GM04504 (cell line): ENCODE results near the gene RTKN.

Experiments used
- DNase-seq: peaks from one replicate; pipeline ENCODE4 v3.0.0-alpha.2; 2012; ENCODE audit warnings: low read depth

RTKN gene

DNA sequence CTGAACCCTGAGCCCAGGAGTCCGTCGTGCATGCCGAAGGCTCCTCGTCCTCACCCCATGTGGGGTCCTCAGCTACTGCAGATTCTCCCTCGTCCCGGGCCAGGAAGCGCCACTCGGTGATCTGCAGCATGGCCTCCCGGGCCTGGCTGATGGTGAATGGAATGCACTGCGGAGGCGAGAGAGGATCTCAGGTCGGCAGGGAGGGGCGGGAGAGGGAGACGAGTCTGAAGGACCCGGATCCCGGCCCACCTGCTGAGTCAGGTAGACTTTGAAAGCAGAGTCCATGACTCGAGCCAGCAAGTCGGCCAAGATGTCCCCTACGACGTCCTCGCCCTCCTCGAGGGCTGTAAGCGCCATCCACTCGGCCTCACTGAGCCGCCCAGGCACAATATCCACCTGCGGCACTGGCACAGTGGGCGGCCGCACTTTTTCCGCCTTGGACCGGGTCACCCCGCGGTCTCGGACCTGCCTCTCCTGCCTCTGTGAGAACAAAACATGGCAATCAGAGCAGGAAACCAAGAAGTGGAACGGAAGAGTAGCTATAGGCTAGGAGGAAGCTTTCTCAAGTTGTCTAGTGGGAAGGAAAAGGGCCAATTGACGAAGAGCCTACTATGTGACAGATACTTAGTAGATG lies 25.9 kb downstream of the RTKN start:
- DNase-seq: no peak

DNA sequence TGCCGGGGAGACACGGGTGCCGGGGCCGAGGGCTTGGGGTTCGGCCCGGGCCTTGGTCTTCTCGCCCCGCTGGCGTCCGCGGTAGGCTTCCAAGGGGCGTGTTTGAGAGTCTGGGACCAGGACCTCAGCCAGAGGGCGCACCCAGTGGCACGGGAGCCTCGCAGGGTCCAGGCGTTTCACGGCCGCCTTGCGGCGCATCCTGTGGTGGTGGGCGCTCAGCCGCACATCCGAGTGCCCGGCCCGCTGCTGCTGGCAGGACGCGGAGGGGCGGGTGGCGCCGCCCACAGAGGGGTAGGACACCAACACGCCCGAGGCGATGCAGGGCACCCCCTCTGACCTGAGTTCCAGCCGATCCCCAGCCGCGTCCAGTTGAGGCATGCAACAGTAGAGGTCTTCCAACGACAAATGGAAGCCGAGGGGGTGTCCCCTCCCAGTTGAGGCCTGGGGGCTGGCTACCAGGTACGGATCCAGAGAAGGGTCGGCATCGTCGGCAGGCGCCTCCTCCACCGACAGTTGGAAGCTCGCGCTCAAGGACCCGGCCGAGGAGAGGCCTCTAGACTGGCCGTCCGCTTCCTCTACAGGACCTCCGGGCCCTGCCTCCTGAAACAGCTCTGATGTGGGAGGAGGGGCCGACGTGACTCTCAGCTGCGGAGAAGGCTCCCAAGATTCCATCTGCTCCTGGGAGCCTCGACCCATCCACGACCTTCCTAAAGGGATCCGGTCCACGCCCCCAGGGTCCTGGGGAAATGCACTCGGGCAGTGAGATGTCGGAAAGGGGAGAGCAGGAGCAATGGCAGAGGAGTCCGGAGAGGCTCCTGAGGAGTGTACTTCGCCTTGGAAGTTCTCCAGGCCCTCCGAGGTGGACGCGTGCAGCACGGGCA lies 26.6 kb downstream of the RTKN start:
- DNase-seq: peak; percentile 16

DNA sequence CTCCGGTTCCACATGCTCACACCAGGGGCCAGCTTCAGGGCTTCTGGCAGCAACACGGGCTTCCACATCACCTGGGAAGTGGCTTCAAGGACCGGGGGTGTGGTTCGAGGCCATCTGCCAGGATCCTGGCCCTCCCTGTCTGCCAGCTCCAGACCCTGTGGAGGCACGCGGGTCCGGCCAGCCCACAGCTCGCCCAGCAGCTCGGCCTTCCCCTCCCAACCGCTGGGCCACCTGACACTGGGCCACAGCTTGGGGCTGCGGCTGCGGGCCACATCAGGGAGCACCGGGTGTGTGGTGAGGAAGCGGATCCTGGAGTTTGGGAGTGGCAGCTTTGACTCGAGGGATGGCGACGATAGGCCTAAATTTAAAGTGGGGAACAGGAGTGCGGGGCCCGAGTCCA lies 27.3 kb downstream of the RTKN start:
- DNase-seq: no peak

DNA sequence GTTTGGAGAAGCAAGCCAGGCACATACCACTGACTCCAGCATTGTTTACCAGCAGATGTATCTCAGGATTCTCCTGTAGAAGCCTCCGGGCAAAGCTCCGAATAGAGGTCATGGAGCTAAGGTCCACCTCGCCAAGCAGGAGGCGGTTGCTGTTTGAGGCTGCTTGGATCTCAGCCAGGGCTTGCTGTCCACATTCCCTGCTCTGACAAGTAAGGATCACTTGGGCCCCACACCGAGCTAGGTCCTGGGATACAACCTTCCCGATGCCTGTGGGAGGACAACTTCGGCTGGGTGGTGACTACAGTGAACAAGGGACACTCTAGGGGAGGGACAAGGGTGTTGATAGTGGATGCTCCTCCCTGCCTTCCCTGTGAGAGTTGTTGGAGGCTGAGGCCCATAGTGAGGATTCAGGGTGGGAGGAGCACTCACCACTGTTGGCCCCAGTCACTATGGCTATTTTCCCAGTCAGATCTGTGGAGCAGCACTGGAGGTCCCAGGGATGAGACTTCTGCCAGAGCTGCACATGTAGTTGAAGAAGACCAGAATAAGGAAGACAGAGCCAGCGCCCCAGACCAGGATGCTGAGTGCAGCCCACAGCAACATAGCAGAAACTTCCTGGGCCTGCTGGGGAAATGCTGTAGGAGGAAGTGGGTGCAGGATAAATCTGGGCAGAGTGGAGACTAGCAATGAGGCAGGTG lies 28.6 kb downstream of the RTKN start:
- DNase-seq: no peak

DNA sequence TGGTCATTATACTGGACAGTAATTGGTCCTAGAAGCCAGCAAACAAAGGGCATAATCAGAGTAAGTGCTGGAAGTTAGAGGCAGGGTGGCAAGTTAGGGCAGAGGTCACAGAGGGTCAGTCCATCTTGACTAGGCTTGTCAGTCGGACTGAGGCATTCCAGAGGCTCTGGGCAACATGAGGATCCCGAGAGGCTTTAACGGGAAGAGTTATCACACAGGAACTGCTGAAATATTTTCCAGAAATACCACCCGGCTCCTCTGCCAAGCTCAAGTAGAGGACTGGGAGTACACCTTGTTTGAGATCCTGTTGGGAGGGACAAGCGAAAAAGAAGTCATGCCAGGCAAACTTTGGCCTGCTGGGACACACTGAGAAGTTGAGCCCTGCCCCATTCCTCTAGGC lies 34.1 kb downstream of the RTKN start:
- DNase-seq: no peak

DNA sequence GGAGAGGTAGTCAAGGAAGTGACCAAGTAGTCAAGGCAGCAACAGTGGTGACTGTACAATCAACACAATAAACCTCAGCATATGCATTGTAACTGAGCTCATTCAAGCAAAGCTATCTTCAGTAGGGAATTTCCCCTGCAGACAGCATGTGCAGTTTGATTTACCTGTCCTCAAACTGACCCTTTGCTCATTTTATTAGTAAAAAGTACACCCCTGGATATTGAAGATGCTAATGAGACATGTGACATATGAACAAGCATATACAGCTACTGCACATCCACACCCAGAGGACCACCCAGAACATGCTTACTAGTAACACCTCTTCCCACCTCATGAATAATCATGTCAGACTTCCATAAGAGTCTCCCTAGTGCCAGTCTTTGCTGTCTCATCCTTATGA lies 35.7 kb downstream of the RTKN start:
- DNase-seq: no peak

DNA sequence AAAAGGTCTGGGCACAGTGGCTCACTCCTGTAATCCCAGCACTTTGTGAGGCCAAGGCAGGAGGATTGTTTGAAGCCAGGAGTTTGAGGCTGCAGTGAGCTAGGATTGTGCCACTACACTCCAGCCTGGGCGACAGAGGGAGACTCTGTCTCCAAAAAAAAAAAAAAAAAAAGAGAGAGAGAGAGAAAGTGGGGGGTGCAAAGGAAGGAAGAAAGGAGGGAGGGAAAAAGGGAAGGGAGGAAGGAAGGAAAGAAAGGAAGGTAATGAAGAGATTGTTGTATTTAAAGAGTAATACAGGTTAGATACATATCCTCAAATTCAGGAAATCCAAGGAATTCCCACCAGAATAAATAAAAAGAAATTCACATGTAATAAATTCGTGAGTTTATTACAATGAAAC lies 39.8 kb downstream of the RTKN start:
- DNase-seq: no peak

DNA sequence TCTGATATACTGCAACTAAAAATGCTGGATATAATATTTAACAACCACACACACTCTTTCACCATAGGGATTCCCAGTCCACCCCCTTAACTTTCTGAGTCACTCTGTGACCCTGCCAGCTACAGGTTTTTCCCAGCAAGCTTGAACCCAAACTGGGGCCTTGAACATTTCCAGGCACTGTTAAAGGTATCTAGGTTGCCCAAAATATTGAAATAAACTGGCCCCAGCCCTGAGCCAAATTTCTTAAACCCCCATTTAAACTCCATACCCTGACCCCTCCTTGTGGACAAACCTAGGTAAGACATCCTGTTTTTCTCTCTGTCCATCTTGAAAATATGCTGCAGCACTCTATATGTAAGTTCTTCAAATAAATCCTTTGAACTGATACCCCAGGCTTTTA lies 42.0 kb downstream of the RTKN start:
- no peak for DNase-seq

DNA sequence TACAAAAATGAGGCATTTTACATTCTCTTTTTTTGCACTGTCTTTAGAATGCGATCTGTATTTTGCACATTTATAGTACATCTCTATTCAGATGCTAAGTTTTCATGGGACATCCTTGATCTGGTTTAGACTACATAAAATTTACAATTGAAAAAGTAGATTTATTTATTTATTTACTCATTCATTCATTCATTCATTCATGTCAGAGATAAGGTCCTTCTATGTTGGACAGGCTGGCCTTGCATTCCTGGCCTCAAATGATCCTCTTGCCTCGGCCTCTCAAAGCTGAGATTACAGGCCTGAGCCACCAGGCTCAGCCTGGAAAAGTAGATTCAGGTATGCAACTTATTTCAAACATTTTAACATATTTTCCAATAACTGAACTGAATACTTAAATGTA lies 45.6 kb downstream of the RTKN start:
- no peak for DNase-seq

DNA sequence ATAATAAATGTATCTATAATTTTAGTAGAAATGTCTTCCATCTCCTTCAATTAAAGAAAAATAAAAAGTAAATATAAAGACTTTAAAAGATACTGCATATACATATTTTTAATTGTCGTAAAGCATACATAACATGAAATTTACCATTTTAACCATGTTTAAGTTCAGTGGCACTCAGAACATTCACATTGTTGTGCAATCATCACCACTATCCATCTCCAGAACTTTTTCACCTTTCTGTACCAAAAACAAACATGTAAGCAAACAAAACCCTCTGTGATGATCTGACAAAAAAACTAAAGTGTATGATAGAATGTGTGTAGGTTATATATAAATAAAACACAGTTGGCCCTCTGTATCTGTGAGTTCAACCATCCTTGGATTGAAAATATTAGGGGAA lies 48.2 kb downstream of the RTKN start:
- no peak for DNase-seq

DNA sequence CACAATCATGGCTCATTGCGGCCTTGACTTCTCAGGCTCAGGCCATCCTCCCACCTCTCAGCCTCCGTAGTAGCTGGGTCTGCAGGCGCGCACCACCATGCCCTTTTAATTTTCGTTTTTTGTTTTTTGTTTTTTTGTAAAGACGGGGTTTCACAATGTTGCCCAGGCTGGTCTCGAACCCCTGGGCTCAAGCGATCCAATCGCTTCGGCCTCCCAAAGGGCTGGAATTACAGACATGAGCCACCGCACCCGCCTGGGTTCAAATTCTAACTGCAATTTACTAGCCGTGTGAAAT lies 49.3 kb downstream of the RTKN start:
- DNase-seq: no peak

DNA sequence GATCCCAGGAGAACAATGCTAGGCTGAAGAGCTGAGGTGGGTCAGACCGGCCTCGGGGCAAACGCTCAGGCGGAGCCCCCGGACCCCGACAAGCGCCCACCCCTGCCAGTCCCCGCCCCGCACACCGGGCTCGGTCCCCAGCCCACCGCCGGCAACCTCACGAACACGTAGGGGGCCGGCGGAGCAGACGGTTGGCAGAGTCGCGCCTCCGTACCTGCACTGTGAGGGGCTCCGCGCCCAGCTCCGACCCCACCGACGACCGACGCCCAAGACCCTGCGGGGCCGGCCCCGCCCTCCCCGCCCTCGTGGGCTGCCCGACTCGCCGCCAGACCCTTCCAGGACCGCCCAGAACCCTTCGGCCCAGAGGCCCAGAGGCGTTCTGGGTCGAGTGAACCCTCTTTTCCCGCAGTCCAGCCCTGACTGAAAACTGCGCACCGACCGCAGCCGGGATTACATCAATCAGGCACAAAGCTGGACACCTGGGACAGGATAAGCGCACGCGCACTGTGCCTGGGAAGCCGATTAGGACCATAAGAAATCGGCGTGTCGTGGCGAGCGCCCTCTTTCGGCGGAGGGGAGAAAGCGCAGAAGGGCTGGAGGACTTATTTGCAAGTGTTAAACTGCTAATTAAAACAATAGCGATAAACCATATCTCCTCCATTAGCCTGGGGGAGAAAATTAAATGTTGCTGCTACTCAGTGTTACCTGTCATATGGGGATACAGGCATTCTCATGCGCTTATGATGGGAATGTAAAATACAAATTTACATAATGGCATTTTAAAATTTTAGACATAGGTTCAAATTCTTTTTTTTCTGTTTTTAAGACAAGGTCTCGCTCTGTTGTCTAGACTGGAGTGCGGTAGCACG lies 49.9 kb downstream of the RTKN start:
- DNase-seq: peak; percentile 67

DNA sequence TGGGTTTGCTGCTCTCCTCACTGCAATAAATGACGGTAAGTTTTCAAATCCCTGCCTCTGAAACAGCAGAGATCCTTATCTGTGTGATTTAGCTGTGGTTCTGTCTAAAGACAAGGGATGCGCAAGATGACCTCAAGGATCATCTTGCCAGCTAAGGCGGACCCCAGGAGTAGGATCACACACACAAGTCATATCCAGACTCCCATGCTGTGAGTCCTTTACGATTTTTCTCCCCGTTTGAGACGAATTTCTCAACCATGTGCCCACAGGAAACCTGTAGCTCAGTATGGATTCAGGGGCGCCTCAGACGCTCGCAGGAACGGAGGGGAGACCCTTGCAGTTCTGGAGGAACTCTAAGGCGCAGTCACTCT lies 50.5 kb downstream of the RTKN start:
- no peak for DNase-seq

DNA sequence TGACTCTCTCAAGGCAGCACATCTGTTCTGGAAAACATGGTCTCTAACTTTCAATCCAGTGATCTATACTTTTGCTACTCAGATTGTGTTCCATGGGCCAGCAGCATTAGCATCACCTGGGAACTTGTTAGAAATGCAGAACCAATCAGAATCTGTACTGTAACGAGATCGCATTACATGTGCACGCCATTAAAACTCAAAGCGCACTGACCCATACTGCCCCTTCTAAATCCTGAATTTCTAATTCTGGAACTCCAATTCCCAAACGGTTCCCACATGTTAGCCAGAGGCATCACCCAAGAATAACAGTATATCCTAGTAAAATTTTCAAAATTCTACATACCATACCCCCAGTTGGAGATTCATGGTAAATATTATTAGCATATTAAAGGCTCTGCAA lies 51.1 kb downstream of the RTKN start:
- DNase-seq: no peak

DNA sequence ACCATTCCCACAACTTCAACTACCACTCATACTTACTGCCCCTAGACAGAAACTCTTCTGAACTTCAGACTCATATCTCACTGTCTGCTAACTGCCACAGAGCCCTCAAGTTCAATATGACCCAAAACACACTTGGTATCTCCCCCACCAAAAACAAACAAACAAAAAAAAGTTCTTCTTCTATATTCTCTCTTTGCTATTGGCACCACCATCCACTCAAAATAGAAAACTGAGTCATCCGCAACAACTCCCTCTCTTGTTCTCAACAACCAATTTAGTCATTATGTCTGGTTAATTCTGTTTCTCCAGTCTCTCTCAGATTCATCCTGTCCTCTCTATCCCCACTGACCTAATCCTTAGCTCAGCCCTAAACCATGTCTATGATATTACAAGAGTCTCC lies 54.4 kb downstream of the RTKN start:
- DNase-seq: no peak

DNA sequence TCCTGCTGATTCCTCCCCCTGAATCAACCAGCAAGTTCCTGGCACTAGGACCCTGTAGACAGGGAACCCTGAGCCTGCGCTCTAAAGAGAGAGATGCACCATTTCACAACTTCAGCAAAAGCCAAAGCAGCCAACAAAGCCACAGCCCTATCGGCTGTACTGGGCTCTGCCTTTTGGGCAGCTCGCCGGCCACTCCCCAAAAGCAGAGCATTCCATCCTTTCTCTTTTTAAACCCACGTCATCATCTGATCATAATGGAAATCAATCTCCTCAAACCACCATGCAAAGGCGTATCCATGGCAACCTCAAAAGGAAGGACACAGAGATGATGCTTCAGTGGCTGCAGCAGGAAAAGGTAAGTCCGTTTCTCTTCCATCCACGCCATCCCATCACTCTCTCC lies 56.3 kb downstream of the RTKN start:
- DNase-seq: no peak

DNA sequence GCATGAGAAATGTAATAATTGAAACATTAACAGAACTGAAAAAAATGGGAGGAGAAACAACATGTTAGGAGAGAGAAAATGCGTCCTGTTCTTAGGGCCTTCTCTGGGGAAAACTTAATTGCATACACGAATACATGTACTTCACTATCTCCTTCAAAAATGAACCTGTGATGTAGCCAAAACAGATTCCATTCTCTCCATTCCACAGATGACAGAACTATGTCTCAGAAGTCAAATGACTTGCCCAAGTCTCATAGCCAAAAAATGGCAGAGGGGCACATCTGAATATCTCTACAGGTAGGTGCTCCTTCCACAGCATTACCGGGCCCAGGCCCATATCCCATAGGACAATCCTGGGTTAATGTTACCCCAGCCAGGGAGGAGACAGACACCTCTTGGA lies 57.7 kb downstream of the RTKN start:
- no peak for DNase-seq

DNA sequence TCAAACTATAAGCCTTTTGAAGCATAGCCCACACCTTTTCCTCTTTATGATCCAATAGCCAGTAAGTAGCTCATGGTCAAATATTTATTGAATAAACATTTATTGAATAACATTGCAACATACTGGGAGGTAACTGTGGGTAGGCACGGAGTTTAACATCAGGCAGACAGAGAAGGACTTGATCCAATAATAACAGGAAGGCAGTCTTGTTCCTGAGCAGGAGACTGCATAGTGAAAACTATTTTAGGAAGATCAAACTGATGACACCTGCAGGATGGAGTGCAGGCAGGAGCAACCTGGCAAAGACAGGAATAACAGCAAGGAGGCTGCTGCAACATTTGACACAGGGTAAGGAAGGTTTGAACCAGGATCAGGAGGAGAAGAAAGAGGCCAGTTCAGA lies 58.5 kb downstream of the RTKN start:
- DNase-seq: no peak

DNA sequence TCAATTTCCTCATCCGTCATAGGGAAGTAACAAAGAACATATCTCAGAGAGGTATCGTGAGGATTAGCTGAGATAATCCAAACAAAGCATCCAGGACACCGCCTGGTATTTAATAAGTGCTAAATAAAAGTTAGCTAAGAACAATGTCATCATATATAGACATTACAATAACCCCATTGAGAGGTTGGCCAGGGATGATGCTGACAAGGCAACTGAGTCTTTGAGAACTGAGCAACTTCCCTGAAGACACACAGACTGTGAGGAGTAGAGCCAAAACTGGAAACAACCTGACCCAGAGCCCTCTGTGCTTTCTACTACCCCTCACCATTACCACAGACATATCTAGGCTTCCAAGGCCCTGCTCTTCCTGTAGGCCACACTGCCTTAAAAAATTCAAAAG lies 60.0 kb downstream of the RTKN start:
- no peak for DNase-seq

DNA sequence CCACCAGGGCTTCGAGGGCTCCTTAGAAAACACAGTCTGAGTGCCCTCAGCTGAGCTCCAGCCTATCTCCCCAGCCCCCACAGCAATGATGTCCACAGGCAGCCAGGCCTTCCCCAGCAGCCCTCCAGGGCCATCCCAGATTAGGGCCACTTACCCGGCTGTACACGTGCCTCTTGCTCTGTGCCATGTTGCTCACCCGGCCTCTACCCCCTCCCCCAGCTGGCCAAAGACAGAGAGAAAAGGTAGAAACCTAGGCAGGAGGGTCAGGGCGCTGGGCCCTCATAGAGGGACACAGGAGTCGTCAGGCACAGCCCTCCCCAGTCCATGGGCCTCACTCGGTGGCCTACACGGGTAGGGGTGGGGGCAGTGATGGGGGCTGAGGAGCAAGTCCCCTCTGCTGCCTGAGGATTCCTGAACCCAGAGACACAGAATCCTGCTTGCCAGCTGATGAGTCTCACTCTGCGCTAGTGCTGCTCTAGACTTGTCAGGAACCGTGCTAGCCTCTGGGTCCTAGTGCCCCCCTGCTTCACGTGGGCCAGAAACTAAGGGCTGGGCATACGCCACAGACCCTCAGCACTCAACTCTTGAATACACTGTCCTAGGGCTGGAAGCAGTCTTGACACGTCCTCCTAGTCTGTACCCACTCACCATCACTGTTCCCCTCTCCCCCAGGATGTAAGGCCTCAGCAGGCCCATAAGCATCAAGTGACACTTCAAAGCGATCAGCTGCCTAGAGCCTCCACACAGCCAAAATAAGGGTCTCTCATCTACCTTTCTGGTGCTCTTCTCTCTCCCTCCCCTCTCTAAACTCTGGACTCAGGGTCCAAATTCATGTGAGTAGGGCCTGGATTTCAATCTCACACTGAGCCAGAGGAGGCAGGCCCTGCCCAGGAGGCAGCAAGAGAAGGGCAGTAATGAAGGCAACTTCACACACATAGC lies 61.6 kb downstream of the RTKN start, which contains the start of gene DCTN1:
TSS of gene DCTN1 (minus strand) at position 461 of the 939 bp plus-strand sequence. CDS start at position 187, 274 bp downstream.
- DNase-seq: no peak

DNA sequence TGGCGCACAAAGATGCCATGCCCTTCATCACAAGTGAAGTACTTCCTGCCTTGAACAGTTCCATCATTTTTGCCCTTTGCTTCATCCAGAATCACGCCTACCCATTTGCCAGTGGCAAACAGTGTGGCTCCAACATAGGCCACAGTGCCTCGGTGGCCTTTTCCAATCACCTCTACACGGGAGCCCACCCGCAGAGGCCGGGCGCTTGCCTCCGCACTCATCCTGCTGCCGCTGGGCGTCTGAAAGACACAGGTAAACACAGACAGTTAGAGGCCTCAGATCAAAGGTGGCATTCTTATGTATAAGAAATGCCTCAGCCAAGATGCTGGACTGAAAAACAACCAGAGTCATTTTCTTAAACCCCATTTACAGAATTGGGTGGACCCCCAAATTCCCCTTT lies 63.7 kb downstream of the RTKN start:
- DNase-seq: no peak
